MM.1S (cell line): ENCODE data around the gene LGALS9B.
"Not testable (repeated sequence)": the region's sequence is repeated elsewhere in the genome, so short reads cannot be mapped to it uniquely, and the experiment has no call there.

ENCODE experiments used
- DNase-seq: peaks from one replicate; pipeline ENCODE4 v3.0.0-alpha.2; 2015
- H2AFZ ChIP-seq: fragments of 300-600 bp; sonication (generic); 2 replicates; pipeline ENCODE4 v1.6.0; 2016; ENCODE audit warnings: antibody characterized with exemption, low read length
- H3F3A ChIP-seq: fragments of 300-600 bp; sonication (generic); 2 replicates; pipeline ENCODE4 v1.6.1; 2016; ENCODE audit warnings: mild to moderate bottlenecking, antibody characterized with exemption, low read length, moderate library complexity, mixed read lengths; ENCODE audit not compliant: insufficient read depth
- H3K27ac ChIP-seq: fragments of 300-600 bp; sonication (generic); 2 replicates; pipeline ENCODE4 v1.5.1; 2016; ENCODE audit warnings: mild to moderate bottlenecking, low read length
- H3K27me3 ChIP-seq: fragments of 300-600 bp; sonication (generic); replicated peaks from 2 replicates; pipeline ENCODE4 v1.6.0; 2016; ENCODE audit warnings: low read length; ENCODE audit not compliant: insufficient read depth
- H3K36me3 ChIP-seq: fragments of 300-600 bp; sonication (generic); replicated peaks from 2 replicates; pipeline ENCODE4 v1.6.1; 2016; ENCODE audit warnings: mild to moderate bottlenecking, low read length, mixed read lengths; ENCODE audit not compliant: insufficient read depth
- H3K4me1 ChIP-seq: fragments of 300-600 bp; sonication (generic); 2 replicates; pipeline ENCODE4 v1.6.1; 2016; ENCODE audit warnings: low read length, mixed read lengths
- H3K4me2 ChIP-seq: fragments of 300-600 bp; sonication (generic); 2 replicates; pipeline ENCODE4 v1.6.0; 2016; ENCODE audit warnings: low read depth, low read length
- H3K4me3 ChIP-seq: fragments of 300-600 bp; sonication (generic); 2 replicates; pipeline ENCODE4 v1.5.1; 2016; ENCODE audit warnings: low read length, mixed read lengths
- H3K79me2 ChIP-seq: fragments of 300-600 bp; sonication (generic); 2 replicates; pipeline ENCODE4 v1.6.1; 2016; ENCODE audit warnings: mixed run types, low read length, mixed read lengths
- H3K9ac ChIP-seq: fragments of 300-600 bp; sonication (generic); 2 replicates; pipeline ENCODE4 v1.6.1; 2016; ENCODE audit warnings: low read length, mixed read lengths
- H3K9me2 ChIP-seq: fragments of 300-600 bp; sonication (generic); replicated peaks from 2 replicates; pipeline ENCODE4 v1.6.1; 2016; ENCODE audit warnings: mild to moderate bottlenecking, low read length, mixed read lengths; ENCODE audit not compliant: insufficient read depth
- H3K9me3 ChIP-seq: fragments of 300-600 bp; sonication (generic); replicated peaks from 2 replicates; pipeline ENCODE4 v1.6.1; 2016; ENCODE audit warnings: mild to moderate bottlenecking, low read length, mixed read lengths; ENCODE audit not compliant: insufficient read depth
- H4K20me1 ChIP-seq: fragments of 300-600 bp; sonication (generic); 2 replicates; pipeline ENCODE4 v1.6.1; 2016; ENCODE audit warnings: mild to moderate bottlenecking, low read length, moderate library complexity, mixed read lengths; ENCODE audit not compliant: insufficient read depth

Gene LGALS9B

DNA sequence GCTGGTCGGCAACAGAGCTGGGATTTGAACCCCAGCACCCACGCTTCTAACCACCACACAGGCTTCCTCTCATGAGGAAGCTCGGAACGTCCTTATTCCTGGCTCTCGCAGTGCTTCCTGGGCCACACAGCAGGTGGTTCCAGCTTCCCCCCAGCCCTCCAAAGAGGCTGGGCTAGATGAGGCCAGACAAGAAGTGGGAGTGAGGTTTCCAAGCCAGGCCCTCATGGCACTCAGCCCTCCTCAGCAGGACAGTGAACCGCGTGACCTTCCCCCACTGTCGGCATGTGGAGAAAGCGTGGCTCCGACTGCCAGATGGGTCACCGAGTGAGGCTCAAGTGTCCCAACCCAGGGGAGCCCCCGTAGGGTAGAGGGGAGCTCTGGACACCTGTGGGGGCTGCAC lies 1.8 kb downstream of the LGALS9B start:
- H3K4me1 ChIP-seq, H2AFZ ChIP-seq, H3K36me3 ChIP-seq, H3K27me3 ChIP-seq, H4K20me1 ChIP-seq, H3F3A ChIP-seq, H3K79me2 ChIP-seq, H3K9ac ChIP-seq, H3K9me2 ChIP-seq, H3K27ac ChIP-seq, H3K4me3 ChIP-seq, DNase-seq, H3K4me2 ChIP-seq, H3K9me3 ChIP-seq: not testable (repeated sequence)

DNA sequence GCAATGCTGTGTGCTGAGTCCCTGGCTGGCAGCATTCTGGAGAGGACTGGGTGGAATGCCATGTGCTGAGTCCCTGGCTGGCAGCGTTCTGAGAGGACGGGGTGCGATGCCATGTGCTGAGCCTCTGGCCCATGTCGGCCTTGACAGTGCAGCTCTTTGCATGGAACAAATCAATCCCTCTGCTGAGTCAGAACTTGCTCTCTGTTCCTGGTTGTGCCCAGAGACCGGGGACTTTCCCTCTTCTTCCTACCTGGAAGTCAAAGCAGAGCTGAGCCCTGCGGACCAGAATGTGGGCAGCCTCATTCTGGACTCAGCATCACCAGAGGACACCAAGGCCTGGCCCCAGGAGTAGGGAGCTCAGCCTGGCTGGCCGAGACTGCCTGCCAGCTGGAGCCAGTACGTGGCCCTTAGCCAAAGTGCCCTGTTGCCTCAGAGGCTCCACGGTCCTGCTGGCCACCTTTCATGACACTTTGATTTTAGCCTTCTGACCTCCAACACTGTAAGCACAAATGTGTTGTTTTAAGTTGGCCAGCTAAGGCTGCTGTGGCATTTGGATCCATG lies 2.4 kb downstream of the LGALS9B start:
- H3K79me2 ChIP-seq, H3K9ac ChIP-seq, H3K27ac ChIP-seq, H3F3A ChIP-seq, H3K4me2 ChIP-seq, H4K20me1 ChIP-seq, H3K4me1 ChIP-seq, H3K9me2 ChIP-seq, DNase-seq, H3K36me3 ChIP-seq, H3K9me3 ChIP-seq, H3K4me3 ChIP-seq, H3K27me3 ChIP-seq, H2AFZ ChIP-seq: not testable (repeated sequence)

DNA sequence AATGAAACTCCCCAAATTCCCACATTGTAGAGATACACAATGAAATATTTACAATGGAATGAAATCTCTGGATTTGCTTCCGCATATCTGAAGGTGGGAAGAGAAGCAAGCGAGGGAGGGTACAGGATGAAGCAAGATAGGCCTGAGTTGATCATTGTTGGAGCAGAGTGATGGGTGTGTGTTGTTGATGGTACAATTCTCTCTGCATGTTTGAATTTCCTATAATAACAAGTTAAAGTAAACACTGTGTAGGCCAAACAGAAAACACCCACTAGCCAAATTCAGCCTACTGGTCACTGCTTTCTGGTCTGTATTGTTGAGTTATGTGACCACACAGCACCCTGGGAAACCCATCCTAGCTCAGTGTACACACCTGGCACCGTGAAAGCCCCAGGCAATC lies 5.2 kb downstream of the LGALS9B start:
- not testable (repeated sequence) for H4K20me1 ChIP-seq, H3K4me1 ChIP-seq, DNase-seq, H3F3A ChIP-seq, H3K79me2 ChIP-seq, H3K9ac ChIP-seq, H3K27me3 ChIP-seq, H3K36me3 ChIP-seq, H3K27ac ChIP-seq, H3K9me3 ChIP-seq, H3K4me3 ChIP-seq, H2AFZ ChIP-seq, H3K4me2 ChIP-seq, H3K9me2 ChIP-seq

DNA sequence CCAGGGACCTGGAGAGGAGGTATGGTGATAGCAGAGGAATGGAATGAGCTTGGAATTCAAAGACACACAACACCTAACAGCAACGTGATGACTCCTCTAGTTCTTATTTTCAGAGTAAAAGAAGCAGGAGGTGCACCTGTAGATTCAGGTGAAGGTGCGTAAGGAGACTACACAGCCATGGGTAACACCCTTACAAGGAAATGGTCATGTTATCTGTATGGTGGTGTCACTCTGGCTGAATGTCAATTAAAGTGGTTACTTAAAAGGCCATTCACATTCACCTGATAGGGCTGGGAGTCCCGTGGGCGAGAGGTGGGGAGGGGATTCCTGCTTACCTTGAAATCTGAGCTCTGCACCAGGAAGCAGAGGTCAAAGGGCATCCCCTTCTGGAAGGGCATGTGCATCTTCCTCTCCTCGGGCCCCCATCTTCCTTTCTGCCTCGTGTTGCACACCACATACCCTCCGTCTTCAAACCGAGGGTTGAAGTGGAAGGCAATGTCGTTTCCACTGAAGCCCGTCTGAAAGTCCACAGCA lies 9.4 kb downstream of the LGALS9B start:
- DNase-seq, H3K79me2 ChIP-seq, H3F3A ChIP-seq, H3K9ac ChIP-seq, H3K27me3 ChIP-seq, H3K4me3 ChIP-seq, H2AFZ ChIP-seq, H4K20me1 ChIP-seq, H3K4me1 ChIP-seq, H3K4me2 ChIP-seq, H3K9me3 ChIP-seq, H3K36me3 ChIP-seq, H3K9me2 ChIP-seq, H3K27ac ChIP-seq: not testable (repeated sequence)

DNA sequence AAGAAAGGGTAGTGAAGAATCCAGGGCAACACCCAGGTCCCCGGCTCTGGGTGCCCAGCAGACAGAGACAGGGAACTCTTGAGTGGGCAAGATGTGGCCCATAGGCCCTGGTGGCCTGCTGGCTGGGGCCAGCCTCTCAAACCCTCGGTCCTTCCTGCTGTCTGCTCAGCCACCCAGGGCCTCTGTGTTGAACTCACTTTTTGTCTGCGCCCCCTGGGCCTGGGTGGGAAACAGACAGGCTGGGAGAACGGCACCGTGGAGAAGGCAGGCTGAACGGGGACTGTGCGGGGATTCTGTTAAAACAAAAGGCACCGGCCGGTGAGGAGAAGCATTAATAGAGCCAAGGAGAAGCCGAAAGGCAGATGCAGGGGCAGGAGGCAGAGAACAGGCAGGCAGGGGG lies 12.2 kb downstream of the LGALS9B start:
- H3K4me1 ChIP-seq, H3K4me2 ChIP-seq, H3K9me3 ChIP-seq, H2AFZ ChIP-seq, H3K36me3 ChIP-seq, H3K27me3 ChIP-seq, H3K4me3 ChIP-seq, H3K79me2 ChIP-seq, H3K9me2 ChIP-seq, H3F3A ChIP-seq, H4K20me1 ChIP-seq, DNase-seq, H3K27ac ChIP-seq, H3K9ac ChIP-seq: not testable (repeated sequence)

DNA sequence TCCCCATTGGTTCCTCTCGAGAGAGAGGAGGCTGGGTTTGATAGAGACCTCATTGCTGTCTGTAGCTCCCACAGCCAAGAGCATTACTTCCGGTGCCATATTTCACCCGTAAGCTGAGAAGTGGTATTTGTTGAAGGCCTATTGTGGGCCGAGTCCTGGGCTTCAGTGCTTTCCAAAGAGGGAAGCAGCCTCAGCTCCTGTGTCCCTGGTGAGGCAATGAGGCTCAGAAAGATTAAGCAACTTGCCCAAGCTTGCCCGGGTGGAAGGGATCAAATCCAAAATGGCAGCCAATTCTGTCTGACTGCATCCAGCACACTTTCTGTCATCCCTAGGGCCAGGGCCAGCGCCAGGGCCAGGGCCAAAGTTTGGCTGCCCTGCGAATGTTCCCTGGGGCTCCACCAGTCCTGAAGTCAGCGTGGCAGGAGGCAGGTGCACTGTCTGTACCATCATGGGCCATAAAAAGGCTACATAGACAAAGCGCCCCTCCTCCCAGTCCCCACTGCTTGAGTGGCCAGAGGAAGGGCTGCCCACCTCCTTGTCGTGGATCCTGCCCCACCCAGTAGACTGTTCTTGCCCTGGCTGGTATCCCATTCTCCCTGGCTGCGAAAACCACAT lies 13.4 kb downstream of the LGALS9B start:
- not testable (repeated sequence) for H2AFZ ChIP-seq, H3K27ac ChIP-seq, H3K4me1 ChIP-seq

DNA sequence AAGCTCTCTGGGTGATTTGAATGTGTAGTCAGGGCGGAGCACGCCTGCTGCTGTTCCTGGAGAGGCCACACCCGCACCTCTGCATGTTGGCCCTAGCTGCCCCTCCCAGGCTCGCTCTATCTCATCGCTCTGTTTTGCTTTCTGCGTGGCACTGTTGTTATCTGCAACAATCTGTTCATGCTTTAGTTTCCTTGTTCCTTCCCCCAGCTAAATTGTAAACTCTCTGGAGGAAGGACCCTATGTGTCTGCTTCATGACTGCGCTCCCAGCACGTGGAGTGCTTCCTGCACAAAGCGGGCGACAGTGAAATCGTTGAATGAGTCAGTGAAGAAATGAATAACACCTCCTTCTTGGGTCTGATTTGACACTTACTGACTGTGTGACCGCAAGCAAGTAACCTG lies 16.5 kb downstream of the LGALS9B start:
- H4K20me1 ChIP-seq, H3K9me2 ChIP-seq, H3K4me1 ChIP-seq, H3K9me3 ChIP-seq, H3K4me2 ChIP-seq, H3K9ac ChIP-seq, H3F3A ChIP-seq, H3K4me3 ChIP-seq, H3K27me3 ChIP-seq, DNase-seq, H2AFZ ChIP-seq, H3K27ac ChIP-seq, H3K36me3 ChIP-seq, H3K79me2 ChIP-seq: not testable (repeated sequence)

More for the DNA sequence above, 13.4 kb downstream of the LGALS9B start:
- DNase-seq, H3K36me3 ChIP-seq, H3K9me3 ChIP-seq, H3K9me2 ChIP-seq, H3K27me3 ChIP-seq, H3K9ac ChIP-seq, H3K4me2 ChIP-seq, H3K79me2 ChIP-seq, H4K20me1 ChIP-seq, H3F3A ChIP-seq, H3K4me3 ChIP-seq: not testable (repeated sequence)

DNA sequence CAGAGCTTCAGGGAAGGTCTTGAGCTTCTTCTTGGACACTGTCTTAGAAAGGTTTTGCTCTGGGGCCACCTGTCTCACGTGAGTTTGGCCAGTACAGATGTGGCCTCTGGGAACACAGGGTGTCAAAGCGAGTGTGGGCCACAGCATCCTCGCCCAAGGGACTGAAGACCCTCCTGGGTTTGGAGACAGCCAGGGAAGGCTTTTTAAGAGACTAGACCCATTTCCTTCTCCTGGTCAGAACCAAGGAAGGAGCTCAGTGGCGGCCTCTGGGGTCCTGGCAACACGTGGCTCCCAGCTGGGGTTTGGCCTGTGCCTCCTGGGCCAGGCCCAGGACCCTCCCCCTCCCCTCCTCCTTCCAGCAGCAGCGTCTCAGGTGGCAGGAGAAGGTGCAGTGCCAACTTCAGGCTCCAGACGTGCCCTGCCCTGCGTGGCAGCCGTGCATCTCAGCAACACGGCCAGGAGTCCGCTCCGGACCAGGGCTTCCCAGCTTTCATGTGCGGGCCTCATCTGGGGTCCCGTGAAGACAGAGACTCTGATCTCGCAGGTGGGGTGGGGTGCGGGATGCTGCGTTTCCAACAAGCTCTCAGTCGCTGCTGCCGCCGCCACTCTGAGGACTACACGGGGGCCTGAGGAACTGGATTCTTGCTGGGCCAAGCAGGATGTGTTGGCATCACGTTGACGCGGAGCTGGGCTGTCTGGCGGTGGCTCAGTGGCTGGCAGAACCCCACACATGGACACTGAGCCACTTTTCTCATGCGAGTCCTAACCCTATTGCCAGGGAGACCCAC lies 19.6 kb downstream of the LGALS9B start:
- H3K27ac ChIP-seq, H3K4me1 ChIP-seq, H3K9me2 ChIP-seq, H3K27me3 ChIP-seq, H2AFZ ChIP-seq, H3F3A ChIP-seq, DNase-seq, H3K36me3 ChIP-seq, H3K79me2 ChIP-seq, H3K4me3 ChIP-seq, H3K9ac ChIP-seq, H3K9me3 ChIP-seq, H3K4me2 ChIP-seq, H4K20me1 ChIP-seq: not testable (repeated sequence)
